Ovary (tissue), 9 donors: ENCODE results near the gene PIGU. TPM values are rescaled to one million over a fixed set of nuclear protein-coding genes. Genes with fewer than 3 reads are reported as not detected.

ENCODE experiments used
- DNase-seq, 5 donors: peaks; one replicate each; pipeline ENCODE4 v3.0.0-alpha.2; 2019 to 2020
- H3K27ac ChIP-seq, 2 donors: fragments of 200-600 bp; one replicate each; pipeline versions ENCODE4 v1.5.1 to v1.8.0; 2019 to 2022
- H3K27me3 ChIP-seq: fragments of 200-600 bp; one replicate; pipeline ENCODE4 v1.8.0; 2022
- H3K36me3 ChIP-seq: fragments of 200-600 bp; sonication (generic); one replicate; pipeline ENCODE4 v1.5.1; 2019
- H3K4me1 ChIP-seq: one replicate; pipeline ENCODE4 v1.8.1; 2013; ENCODE audit warnings: mild to moderate bottlenecking, moderate library complexity; ENCODE audit not compliant: insufficient read depth
- H3K4me3 ChIP-seq: fragments of 200-600 bp; sonication (generic); one replicate; pipeline ENCODE4 v1.5.1; 2017
- H3K9me3 ChIP-seq, 2 donors: fragments of 200-600 bp in 1 of 2; sonication (generic) in 1 of 2; one replicate each; pipeline versions ENCODE4 v1.5.1 to v1.8.1; 2013 to 2019; ENCODE audit warnings: mild to moderate bottlenecking in 1 of 2, moderate library complexity in 1 of 2
- CTCF ChIP-seq, 3 donors: fragments of 450-650 bp in 2 of 3; fragments of 200-600 bp in 1 of 3; IDR thresholded peaks; one replicate each; pipeline versions ENCODE4 v1.5.1 to v1.8.0; 2016 to 2022; ENCODE audit warnings: antibody characterized with exemption in 3 of 3, mild to moderate bottlenecking in 1 of 3
- EP300 ChIP-seq: sonication (generic); formaldehyde crosslinking; IDR thresholded peaks from one replicate; pipeline ENCODE4 v1.6.1; 2017; ENCODE audit warnings: antibody characterized with exemption
- POLR2A ChIP-seq: fragments of 450-650 bp; IDR thresholded peaks from one replicate; pipeline ENCODE4 v1.6.1; 2017; ENCODE audit warnings: antibody characterized with exemption, mild to moderate bottlenecking, moderate library complexity
- WGBS, 3 donors: extraction: QIAGEN DNeasy Blood & Tissue Kit in 1 of 3; methylation state at CpG; one replicate each; pipeline versions ENCODE4 v1.1.5 to v1.1.7; 2013 to 2017; 5-methylcytosine and 5-hydroxymethylcytosine counted together
- intact Hi-C, 4 donors: fragments of 100-400 bp; cut with DNase I; formaldehyde crosslinking; loops; one replicate each; pipeline versions ENCODE4 v1.11.0 to v1.15.1; 2022 to 2023
- polyA plus RNA-seq, 2 donors: library from polyadenylated mRNA; stranded (reverse); fragments of 200-250 nt in 1 of 2; fragments of 350-450 nt in 1 of 2; fragmentation: Illumina TruSeq in 1 of 2; extraction: RNeasy Lipid Tissue Mini Kit (QIAGEN cat#74804) in 1 of 2; gene quantifications; one replicate each; pipeline ENCODE4 v1.2.3, GENCODE V29; 2013 to 2014
- total RNA-seq, 7 donors: library from RNA; depleted of rRNA in 2 of 7; stranded (reverse); fragments of >200 nt in 2 of 7; fragmentation: NEBNext Ultra II Directional in 3 of 7; extraction: Animal tissue kit (Norgen Biotek cat#: 25700) in 3 of 7; gene quantifications; one replicate each; pipeline versions ENCODE4 v1.1.0 to v1.2.4, GENCODE V29; 2016 to 2023
- donor health status: DM: no; HTN: no; CAD: no; lungs with moderate emphysema.
- donor health status: DM: no; HTN: no; CAD: no.
- donor health status: Bipolar disorder and iron deficiency.
- donor health status: DM: yes; HTN: yes; CAD: no.
- donor health status: DM: no; HTN: no; CAD: no.
- donor health status: DM: yes; HTN: yes; CAD: no.

The PIGU gene
- total and polyA plus RNA-seq, 9 donors, result 14.4 to 61.4 (median 20.9) TPM

GRCh38 chr20:34538671-34539123 lies 138.2 kb downstream of the PIGU start:
- WGBS, 3 donors, result 56 to 59% (median 57%) methylated on average over 5 of the region's 5 CpGs
- DNase-seq, result peak in 3 of 5 donors; percentile 34 to 51 (median 48)
- no peaks in the 10 kb centered on the region for H3K36me3 ChIP-seq
- TF ChIP-seq POLR2A (no peak), EP300 (no peak), CTCF (IDR thresholded peaks at IDR 0.05) (peak; percentile 15 to 53 (median 33))
- H3K4me1 ChIP-seq, result no peaks in the 10 kb centered on the region
- intact Hi-C loops, result loop anchor here in 1 of 4 donors (10.0 kb wide), 1 partner anchor 166 kb away; the partner anchor contains the start of gene TP53INP2
- H3K27ac ChIP-seq, result no peak overlapping the region
- no peak overlapping the region for H3K4me3 ChIP-seq
- H3K27me3 ChIP-seq, result no peaks in the 10 kb centered on the region
- no peaks in the 10 kb centered on the region for H3K9me3 ChIP-seq

- Histone ChIP-seq H3K36me3 (no peaks in the 10 kb centered on the region), H3K4me3 (no peak overlapping the region), H3K4me1 (no peaks in the 10 kb centered on the region), H3K27ac (no peak overlapping the region), H3K27me3 (no peaks in the 10 kb centered on the region), H3K9me3 (no peaks in the 10 kb centered on the region)
- WGBS, 3 donors, result 75 to 85% (median 78%) methylated on average over 8 of the region's 8 CpGs
- peak in 1 of 5 donors; percentile 9 for DNase-seq
- no peak for TF ChIP-seq POLR2A
- TF ChIP-seq EP300, result no peak
- TF ChIP-seq CTCF (IDR thresholded peaks at IDR 0.05), result no peak
- intact Hi-C loops, result loop anchor here in 1 of 4 donors (10.0 kb wide), 1 partner anchor 167 kb away; the partner anchor contains the start of gene TP53INP2
Measured at GRCh38 chr20:34537651-34538050, 139.2 kb downstream of the PIGU start.

- Histone ChIP-seq H3K36me3 (no peaks in the 10 kb centered on the region), H3K4me3 (no peak overlapping the region), H3K9me3 (no peaks in the 10 kb centered on the region), H3K27ac (no peak overlapping the region), H3K27me3 (no peaks in the 10 kb centered on the region), H3K4me1 (no peaks in the 10 kb centered on the region)
- no peak for TF ChIP-seq EP300
- TF ChIP-seq POLR2A, result no peak
- TF ChIP-seq CTCF (IDR thresholded peaks at IDR 0.05), result no peak
- 66 to 76% (median 71%) methylated on average over 10 of the region's 10 CpGs for WGBS, 3 donors
- peak in 1 of 5 donors; percentile 35 for DNase-seq
- intact Hi-C loops, result loop anchor here in 1 of 4 donors (10.0 kb wide), 1 partner anchor 168 kb away; the partner anchor contains the start of gene TP53INP2
Measured at GRCh38 chr20:34536798-34537394, 140.0 kb downstream of the PIGU start.

GRCh38 chr20:34535857-34536256 lies 141.0 kb downstream of the PIGU start:
- TF ChIP-seq POLR2A (no peak), CTCF (IDR thresholded peaks at IDR 0.05) (no peak), EP300 (no peak)
- Histone ChIP-seq H3K4me3 (no peak overlapping the region), H3K4me1 (no peaks in the 10 kb centered on the region), H3K36me3 (no peaks in the 10 kb centered on the region), H3K9me3 (no peaks in the 10 kb centered on the region), H3K27ac (no peak overlapping the region), H3K27me3 (no peaks in the 10 kb centered on the region)
- 93 to 97% (median 94%) methylated on average over 2 of the region's 2 CpGs for WGBS, 3 donors
- no peak for DNase-seq
- intact Hi-C loops, result loop anchor here in 1 of 4 donors (10.0 kb wide), 1 partner anchor 169 kb away; the partner anchor contains the start of gene TP53INP2
